AG09309 (cell line): Measurements from ENCODE around the gene KIF21B.
A peak's percentile ranks its signal among the peaks of the same experiment; 100 is the strongest.

Source experiments
- DNase-seq: peaks from one replicate; pipeline ENCODE4 v3.0.0-alpha.2; 2010; ENCODE audit warnings: low read depth
- H3K4me3 ChIP-seq: 2 replicates; pipeline ENCODE4 v1.5.1; 2011; ENCODE audit warnings: mild to moderate bottlenecking, low read depth, low read length, moderate library complexity; ENCODE audit not compliant: control insufficient read depth
- TF ChIP-seq, protein P1 (sequence below): IDR thresholded peaks from 2 replicates; pipeline ENCODE4 v1.5.1; 2011; ENCODE audit warnings: mild to moderate bottlenecking, low read depth, low read length, inconsistent platforms; ENCODE audit not compliant: insufficient read depth, control insufficient read depth; ENCODE audit errors: missing control alignments

KIF21B gene

DNA sequence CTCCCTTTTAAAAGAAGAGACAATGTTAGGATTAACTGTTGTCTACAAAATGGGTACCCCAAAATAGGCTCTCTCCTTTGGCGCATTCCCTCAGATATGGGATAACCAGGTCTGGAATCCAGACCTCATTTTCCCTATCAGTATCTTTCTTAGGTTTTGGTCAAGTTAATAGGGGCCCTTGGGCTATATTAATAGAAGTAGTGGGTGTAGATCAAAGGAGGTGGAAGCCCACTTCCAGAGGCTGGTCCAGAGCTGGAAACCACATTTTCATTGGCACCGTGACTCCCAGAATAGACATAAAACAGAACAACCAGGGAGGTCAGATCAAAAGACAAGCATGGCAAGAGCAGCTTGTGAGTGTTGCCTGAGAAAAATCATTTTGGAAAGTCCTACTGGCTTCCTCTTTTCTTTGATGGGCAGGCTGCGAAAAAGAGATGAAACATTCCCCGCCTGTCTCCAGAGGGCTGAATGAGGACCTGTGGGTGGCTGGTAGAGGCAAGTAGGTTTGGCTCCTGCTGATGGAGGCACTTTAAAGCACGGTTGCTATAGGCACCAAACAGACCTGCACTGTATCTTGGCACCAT is 25.8 kb upstream of the KIF21B start:
- TF ChIP-seq, protein P1, sequence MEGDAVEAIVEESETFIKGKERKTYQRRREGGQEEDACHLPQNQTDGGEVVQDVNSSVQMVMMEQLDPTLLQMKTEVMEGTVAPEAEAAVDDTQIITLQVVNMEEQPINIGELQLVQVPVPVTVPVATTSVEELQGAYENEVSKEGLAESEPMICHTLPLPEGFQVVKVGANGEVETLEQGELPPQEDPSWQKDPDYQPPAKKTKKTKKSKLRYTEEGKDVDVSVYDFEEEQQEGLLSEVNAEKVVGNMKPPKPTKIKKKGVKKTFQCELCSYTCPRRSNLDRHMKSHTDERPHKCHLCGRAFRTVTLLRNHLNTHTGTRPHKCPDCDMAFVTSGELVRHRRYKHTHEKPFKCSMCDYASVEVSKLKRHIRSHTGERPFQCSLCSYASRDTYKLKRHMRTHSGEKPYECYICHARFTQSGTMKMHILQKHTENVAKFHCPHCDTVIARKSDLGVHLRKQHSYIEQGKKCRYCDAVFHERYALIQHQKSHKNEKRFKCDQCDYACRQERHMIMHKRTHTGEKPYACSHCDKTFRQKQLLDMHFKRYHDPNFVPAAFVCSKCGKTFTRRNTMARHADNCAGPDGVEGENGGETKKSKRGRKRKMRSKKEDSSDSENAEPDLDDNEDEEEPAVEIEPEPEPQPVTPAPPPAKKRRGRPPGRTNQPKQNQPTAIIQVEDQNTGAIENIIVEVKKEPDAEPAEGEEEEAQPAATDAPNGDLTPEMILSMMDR = no peak
- no peak overlapping the region for H3K4me3 ChIP-seq
- no peak for DNase-seq

DNA sequence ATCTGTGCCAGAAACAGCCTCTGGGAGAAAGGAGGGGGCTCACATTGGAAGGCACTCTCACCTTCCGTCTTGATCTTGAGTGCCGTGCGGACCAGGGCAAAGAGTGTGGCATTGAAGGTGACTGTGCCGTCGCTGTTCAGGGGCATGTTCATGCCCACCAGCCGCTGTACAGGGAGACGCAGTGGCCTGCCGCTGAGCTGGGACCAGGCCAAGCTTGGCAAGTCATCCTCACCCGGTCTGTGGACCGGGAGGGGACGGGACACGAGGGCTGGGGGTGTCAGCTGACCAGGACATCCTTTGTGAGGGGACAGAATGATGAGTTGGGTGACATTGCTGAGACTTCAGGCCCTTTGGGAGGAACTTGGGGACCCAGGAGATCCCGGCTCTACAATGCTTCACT is 25.0 kb upstream of the KIF21B start:
- TF ChIP-seq, protein P1 = no peak
- no peak overlapping the region for H3K4me3 ChIP-seq
- no peak for DNase-seq

DNA sequence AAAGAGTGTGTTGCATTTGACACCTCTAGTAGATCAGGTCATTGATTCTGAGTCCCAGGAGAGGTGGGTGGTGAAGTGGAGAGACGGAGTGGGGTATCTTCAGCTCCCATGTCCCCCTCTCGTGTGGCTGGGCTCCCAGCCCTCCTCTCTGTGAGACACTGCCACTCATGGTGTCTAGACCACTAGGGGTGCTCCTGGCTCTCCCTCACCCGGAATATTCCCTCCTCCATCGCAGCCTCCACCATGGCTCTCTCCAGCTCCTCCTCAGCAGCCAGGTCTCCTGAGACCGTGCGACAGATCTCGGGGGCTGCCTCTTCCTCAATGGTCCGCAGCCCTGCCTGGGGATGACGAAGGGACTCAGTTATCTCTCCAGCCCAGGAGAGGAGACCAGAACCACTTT is 20.6 kb upstream of the KIF21B start:
- H3K4me3 ChIP-seq = no peak overlapping the region
- no peak for DNase-seq
- TF ChIP-seq, protein P1 = no peak

DNA sequence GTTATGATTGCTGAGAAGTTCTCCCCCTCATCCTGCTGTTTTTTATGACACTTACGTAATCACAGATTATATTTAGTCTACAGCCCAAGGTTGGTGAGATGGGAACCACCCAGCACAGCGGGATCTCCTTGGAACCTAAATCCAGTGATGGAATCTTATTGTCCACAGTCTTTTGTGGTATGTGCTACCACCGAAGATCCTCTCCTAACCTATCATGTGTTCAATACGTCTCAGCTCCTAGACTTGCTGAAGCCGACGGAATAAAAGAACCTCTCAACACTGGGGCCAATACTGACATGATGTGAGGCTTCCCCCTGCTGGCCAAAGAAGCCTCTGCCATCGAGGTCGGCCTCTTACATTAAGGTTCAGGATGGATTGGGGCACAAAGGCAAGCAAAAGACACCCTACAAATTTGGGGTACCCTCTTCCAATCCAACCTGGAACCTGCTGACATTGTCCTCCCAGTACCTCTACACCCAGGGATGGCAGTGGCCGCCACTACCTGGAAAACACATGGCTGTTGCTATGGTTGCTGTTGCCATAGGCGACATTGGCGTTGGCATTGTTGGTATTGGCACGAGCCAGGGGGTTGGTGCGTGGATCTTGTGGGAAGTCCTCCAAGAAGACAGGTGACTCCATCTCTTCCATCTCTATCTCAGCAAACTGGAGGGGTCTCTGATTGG is 19.4 kb upstream of the KIF21B start:
- H3K4me3 ChIP-seq = no peak overlapping the region
- no peak for DNase-seq
- TF ChIP-seq, protein P1 = peak; percentile 91

DNA sequence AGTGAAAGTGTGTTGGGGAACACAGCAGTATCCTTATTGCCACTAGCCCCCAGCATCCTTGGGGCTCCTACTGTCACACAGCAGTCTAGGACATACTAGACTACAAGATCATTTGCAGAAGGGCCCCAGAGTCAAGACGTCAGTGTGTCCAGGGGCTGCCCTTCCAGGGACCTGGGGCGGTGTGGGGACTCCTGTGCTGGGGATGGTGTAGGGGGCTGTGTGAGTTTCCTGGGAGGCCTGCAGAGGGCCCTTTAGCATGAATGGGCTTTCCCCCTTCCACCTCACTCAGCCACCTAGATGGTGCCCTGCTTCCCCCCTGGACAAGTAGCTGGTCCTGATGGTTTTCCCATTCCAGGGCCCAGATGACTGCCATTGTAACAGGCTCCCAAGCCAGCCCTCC is 17.5 kb upstream of the KIF21B start:
- TF ChIP-seq, protein P1 = no peak
- no peak overlapping the region for H3K4me3 ChIP-seq
- DNase-seq = no peak

DNA sequence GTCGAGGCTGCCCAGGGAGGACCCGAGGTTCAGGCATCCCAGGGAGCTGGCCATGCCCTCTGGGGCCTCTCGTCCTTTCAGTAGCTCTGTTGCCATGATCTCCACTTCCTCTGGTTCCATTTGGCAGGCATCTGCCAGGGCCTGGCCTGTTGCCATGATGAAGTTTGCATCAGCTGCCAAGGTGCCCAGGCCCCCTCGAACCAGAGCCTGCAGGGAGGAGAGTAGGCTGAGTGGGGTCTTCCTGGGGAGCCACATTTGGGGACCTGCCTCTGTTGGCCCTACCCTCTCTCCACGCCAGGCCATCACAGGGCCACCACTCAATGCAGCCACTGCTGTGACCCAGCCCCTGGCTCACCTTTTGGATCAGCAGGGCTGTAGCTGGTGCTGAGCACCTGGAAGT is 16.4 kb upstream of the KIF21B start:
- no peak for DNase-seq
- H3K4me3 ChIP-seq = no peak overlapping the region
- TF ChIP-seq, protein P1 = no peak

DNA sequence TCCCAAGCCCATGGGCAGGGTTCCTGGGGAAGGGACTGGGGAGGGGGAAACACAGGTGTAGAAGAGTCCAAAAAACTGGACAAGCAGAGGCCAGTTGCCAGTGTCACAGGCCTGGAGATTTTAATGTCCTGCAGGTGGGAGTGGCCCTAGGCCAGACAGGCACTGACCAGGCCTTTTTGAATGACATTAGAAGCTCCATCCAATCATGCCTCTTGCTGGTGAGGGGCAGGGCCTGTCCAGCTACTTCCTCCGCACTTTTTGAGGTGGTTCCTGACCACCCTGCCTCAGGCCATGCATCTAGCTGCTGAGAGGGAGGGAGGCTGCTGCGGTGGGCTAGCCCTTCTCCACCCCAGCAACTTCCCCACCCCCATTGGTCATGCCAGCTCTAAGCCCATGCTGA is 15.9 kb upstream of the KIF21B start:
- TF ChIP-seq, protein P1 = no peak
- no peak for DNase-seq

More for the DNA sequence above, 15.9 kb upstream of the KIF21B start:
- H3K4me3 ChIP-seq = no peak overlapping the region
